Fibroblast of gingiva (primary cell): Measurements from ENCODE around the gene CCDC93.
A peak's percentile ranks its signal among the peaks of the same experiment; 100 is the strongest.

Experiments
- DNase-seq: peaks from one replicate; pipeline ENCODE4 v3.0.0-alpha.2; 2011; ENCODE audit warnings: low read depth

The CCDC93 gene

GRCh38 chr2:118013724-118014491 lies at the start of gene CCDC93:
Gene CCDC93, minus strand, starts transcription at chr2:118014070. Its CDS starts 75 bp downstream, at chr2:118013995.
- DNase-seq = peak; percentile 79

DNA sequence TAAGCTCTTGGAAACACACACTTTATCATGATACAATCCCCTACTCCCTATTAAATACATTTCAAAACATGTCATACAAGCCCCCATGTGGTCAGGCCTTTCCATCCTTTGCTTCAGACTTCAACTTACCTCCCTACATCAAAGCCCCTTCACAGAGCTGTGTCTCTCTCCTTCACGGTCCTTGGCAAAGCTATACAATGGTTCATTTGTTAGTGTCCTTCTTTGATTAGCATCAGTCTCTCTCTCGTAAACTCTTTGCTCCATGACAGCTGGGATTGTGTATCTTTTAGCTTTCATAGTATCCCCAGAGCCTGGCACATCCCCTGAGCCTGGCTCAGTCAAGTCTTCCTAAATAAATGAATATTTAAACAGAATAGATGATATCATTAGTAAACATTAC lies 48.8 kb upstream of the CCDC93 start:
- no peak for DNase-seq

DNA sequence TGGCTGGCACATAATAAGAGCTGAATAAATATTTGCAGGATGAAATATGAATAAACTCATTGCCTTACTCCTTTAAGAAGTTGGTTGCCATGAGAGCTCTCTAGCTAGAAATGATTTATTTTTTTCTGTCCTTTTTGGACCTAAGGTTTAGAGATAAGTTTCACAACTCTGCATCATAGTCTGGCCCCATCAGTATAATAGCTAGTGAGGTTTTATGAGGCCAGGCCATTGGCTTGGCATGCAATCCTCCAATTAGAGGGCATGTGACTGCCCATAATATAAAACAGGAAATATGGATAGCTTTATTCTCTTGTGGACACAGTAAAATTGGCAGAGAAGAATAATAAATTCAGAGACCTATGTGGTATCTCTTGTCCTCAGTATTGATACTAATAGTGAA lies 48.2 kb upstream of the CCDC93 start:
- peak; percentile 64 for DNase-seq

- DNase-seq = peak; percentile 83
These were observed 47.5 kb upstream of the CCDC93 start for GRCh38 chr2:118061135-118061955.

GRCh38 chr2:118059919-118060478 lies 46.1 kb upstream of the CCDC93 start:
- DNase-seq = peak; percentile 84

- no peak for DNase-seq
These were observed 45.1 kb upstream of the CCDC93 start for GRCh38 chr2:118058951-118059350.

DNA sequence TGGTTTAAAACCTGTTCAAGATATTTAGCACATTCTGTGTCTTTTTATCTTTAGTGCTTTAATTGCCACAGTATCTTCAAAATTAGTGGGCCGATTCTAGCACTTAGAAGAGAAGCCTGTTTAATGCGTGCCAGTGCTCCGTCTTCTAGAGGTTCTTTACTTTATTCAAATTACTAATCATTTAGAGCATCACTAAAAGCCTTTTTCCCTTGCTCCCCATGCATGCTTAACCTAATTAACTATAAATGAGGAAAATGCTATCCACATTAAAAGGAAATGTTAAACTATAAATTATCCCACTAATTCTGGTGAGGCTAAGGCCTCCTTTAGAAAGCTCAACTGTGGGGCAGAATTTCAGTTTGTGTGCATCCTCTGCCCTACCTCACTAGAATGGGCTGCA lies 42.9 kb upstream of the CCDC93 start:
- DNase-seq = no peak

GRCh38 chr2:118056165-118056534 lies 42.3 kb upstream of the CCDC93 start:
- DNase-seq = no peak

DNA sequence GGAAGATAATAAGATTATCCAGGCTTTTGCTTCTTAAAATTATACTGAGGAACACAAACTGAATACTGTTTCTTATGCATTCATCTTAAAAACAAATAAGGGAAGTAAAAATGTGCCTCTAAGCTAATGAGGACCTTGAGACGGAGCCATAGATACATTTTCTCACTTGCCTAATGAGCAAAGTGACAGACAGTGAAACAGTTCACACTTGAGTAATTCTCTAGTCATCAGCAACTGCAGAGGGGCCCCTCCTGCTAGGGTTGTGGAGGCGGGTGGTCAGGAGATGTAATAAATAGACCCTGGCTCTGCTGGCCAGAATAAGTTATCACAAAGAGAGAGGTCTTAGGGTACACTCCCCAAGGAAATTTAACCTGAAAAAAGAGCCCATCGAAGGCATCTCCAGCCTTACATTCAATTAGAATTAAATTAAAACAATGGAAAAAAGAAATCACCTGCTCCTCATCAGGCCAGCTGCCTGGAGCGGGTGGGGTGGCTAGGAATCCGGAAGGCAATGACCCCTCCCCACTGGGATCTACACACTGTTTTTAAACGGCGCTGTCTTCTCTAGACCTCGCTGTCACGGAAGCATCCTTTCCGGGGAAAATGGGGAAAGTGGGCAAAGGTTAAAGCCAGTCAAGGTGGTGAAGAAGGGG lies 41.8 kb upstream of the CCDC93 start:
- DNase-seq = no peak

GRCh38 chr2:118054213-118055008 lies 40.5 kb upstream of the CCDC93 start:
- DNase-seq = no peak

GRCh38 chr2:118053681-118054080 lies 39.8 kb upstream of the CCDC93 start:
- no peak for DNase-seq

DNA sequence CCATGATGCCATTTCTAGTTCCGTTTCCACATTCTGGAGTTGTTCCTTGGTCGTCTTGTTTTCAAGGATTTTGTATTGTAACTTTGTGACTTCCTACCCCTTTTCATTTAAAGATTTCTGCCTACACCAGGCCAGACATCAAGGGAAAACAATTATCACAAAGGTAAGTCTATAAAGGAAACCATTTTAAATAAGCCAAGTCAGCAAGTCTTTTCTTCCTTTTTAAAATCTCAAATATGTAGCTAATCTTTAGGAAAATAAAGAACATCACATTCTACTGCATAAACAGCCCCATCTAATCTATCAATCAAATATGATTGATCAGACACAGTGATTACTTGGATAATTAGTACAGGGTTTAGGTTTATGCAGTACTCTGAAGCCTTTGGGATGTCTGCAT lies 38.6 kb upstream of the CCDC93 start:
- DNase-seq = no peak

GRCh38 chr2:118051826-118052358 lies 38.0 kb upstream of the CCDC93 start:
- DNase-seq = no peak

DNA sequence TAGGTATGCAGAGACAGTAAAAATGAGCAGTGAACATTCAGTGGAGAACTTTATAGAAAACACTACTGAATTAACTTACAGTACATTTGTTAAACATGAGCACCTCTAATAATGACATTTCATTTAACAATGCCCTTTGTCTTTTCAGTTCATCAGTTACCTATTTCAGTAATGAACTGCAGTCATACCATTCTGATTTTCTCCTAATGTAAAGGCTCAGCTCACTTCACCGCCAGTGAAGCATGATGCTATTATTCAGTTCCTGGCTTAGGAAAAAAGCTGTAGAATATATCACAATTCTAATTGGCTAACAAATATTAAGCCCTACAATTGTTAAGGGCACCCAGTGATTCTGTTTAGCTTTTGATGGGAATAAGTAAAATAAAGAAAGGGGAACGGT lies 37.1 kb upstream of the CCDC93 start:
- DNase-seq = no peak

- DNase-seq = no peak
These were observed 36.5 kb upstream of the CCDC93 start for GRCh38 chr2:118050386-118050785.

DNA sequence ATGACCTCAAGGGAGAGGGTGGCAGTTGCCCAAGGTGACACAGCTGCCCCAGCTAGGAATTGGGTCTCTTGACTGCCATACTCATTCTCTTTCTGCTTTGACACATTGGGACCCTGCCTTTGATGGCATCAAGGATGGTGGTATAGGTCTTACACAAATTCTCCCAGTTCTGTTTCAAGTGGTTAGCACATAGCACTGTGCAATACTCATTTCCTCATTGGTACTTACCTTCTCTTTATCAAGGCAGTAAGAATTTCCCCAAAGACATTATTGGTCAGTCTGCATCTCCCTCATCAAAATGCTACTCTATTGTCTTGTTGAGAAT lies 35.9 kb upstream of the CCDC93 start:
- no peak for DNase-seq

DNA sequence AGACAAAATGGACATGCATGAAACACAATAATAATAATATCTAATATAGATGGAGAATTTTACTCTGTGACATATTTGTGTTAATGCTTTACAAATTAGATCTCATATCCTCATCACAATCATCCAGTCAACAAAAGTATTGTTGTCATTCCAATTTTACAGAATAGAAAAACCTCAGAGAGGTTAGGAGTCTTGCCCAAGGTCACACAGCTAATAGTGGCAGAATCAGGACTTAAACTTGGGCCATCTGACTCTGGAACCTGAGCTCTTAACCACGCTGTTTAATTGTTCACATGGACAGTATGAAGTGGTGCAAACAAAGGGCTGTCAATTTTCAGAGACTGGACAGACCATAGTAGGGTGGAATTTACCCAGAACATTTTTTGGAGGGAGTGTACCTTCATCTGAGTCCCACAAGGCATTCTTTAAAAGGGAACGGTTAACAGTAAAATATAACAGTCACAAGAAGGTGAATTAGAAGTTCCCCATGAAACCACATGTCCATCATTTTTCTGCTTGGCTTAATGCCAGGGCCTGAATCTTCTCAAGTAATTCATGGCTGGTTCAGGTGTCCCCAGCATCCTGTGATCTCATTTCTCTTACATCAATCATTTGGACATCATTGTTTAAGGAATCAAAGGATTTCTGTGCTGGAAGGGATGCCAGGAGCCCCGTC lies 35.4 kb upstream of the CCDC93 start:
- DNase-seq = no peak

DNA sequence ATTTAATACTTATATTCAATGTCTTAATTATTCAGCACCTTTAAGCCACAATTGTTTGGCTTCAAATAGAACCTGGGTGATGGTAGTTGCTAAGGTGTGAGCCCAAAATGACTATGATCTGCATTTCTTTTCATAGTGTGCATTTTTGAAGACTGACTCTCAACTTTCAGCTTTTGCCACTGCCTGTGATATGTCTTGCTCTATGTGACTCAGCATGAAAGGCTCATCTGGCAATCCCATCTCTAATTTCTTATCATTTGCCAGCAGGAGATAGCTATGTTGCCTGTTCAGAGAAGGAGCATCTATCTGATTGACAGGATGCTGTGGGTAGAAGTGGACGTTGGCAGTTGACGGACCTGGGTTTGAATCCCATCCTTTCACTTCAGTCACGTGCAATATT lies 34.5 kb upstream of the CCDC93 start:
- no peak for DNase-seq

- DNase-seq = peak; percentile 17
These were observed 33.5 kb upstream of the CCDC93 start for GRCh38 chr2:118047380-118047826.

DNA sequence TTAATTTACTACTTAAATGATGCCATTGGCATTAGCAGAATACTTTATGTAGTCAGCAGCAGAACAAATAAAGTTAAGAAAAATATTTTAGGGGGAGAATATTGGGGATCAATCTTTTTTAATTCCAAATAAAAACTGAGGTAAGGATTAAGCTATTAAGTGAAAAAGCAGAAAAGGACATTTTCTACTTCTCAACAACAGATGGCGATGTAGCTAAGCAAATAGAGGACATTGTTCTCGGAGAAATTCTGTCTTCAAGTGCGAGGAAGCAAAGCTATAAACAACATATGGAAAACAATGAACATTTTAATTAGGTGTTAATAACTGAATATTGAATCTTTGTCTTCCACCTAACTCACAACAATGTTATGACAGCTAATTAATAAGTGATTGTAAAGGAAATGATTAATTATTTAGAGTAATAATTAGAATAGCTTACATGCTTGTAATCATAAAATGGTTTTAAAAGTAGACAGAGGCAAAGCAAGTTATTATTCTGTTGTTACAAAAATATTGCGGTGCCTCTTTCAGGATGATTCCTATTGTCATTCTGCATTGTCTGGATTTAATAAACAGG lies 32.9 kb upstream of the CCDC93 start:
- DNase-seq = peak; percentile 34

- no peak for DNase-seq
These were observed 31.4 kb upstream of the CCDC93 start for GRCh38 chr2:118045286-118045685.
